ENCODE results near the gene YES1. TPM values are rescaled to one million over a fixed set of nuclear protein-coding genes. Genes with fewer than 3 reads are reported as not detected.
"Not testable (repeated sequence)": the region's sequence is repeated elsewhere in the genome, so short reads cannot be mapped to it uniquely, and the experiment has no call there.

Gene YES1
- polyA plus RNA-seq, 1 experiment, result 11.3 TPM

DNA sequence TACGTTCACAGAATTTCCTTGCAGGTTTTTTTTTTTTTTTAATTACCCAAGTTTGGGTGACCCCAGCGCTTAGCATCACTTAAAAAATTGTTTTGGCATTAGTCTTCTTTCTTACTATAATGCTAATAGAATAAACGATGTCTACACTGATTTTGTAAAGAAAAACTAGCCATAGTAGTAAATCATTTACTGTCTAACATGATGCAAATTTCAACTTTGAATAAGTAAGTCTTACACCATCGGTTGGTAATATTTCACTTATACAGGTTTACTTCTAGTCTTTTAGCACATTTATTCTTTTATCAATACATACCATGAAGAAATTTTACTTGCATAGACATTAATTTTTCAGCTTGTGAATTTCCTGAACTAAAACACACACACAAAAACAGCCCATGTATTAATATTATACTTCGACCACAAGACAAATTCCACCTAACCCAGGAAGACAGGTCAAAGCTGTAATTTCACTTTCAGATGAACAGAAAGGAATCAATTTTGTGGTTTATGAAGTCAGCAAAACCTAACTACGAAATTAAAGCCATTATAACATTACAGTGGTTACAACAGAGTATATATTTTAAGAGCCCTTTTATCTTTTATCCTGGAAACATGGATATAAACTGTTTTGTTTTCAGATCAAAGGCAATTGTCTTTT, 1.9 kb downstream of the YES1 start:
- DNase-seq (ENCODE audit: low read depth), result no peak
- ChIA-PET POLR2A (no interaction called here), CTCF (interaction anchor here (2.1 kb wide), 1 partner anchor 21 kb away, joined by 9 read pairs; no protein-coding TSS in a partner anchor)
- no peaks in the 10 kb centered on the region for H3K27me3 ChIP-seq (ENCODE audit: control insufficient read depth, insufficient read depth, low read length)
- no peak overlapping the region for H3K4me3 ChIP-seq (ENCODE audit: low read depth, low read length)
- TF ChIP-seq, protein P1, sequence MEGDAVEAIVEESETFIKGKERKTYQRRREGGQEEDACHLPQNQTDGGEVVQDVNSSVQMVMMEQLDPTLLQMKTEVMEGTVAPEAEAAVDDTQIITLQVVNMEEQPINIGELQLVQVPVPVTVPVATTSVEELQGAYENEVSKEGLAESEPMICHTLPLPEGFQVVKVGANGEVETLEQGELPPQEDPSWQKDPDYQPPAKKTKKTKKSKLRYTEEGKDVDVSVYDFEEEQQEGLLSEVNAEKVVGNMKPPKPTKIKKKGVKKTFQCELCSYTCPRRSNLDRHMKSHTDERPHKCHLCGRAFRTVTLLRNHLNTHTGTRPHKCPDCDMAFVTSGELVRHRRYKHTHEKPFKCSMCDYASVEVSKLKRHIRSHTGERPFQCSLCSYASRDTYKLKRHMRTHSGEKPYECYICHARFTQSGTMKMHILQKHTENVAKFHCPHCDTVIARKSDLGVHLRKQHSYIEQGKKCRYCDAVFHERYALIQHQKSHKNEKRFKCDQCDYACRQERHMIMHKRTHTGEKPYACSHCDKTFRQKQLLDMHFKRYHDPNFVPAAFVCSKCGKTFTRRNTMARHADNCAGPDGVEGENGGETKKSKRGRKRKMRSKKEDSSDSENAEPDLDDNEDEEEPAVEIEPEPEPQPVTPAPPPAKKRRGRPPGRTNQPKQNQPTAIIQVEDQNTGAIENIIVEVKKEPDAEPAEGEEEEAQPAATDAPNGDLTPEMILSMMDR (IDR thresholded peaks at IDR 0.05; ENCODE audit: insufficient read depth, low read depth, low read length), result no peak
- H3K36me3 ChIP-seq (ENCODE audit: control insufficient read depth, insufficient read depth, low read length), result no peaks in the 10 kb centered on the region; the same call in 1 of the 2 replicates

DNA sequence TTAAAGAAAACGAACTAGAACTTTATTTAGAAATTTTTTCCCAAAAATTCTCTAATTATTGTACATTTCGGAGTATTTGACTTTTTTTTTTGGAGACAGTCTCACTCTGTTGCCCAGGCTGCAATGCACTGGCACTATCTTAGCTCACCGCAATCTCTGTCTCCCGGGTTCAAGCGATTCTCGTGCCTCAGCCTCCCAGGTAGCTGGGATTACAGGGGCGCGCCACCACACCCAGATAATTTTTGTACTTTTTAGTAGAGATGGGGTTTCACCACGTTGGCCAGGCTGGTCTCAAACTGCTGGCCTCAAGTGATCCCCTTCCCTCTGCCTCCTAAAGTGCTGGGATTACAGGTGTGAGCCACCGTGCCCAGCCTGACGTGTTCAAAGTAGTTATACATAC, 2.8 kb downstream of the YES1 start:
- CTCF ChIA-PET; H3K36me3 ChIP-seq (ENCODE audit: control insufficient read depth, insufficient read depth, low read length); H3K4me3 ChIP-seq (ENCODE audit: low read depth, low read length); H3K27me3 ChIP-seq (ENCODE audit: control insufficient read depth, insufficient read depth, low read length); DNase-seq (ENCODE audit: low read depth); POLR2A ChIA-PET: not testable (repeated sequence)

DNA sequence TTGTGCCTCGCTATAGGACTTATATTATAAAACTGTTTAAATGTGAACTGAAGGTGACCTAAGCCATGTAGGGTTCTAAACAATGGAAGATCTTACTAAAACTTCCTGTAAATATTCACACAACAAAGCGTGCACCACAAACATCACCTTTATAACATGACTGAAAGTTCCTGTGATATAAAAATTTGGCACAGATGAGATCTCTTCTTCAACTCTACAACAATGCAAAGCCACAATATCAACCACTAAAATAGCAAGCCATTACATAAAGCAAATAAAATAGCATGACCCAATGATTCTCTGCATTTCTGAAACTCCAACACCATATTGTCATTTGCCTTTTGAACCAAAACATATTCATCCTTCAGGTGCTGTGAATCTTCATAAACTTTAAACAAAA, 3.5 kb downstream of the YES1 start:
- POLR2A ChIA-PET, result no interaction called here
- TF ChIP-seq, protein P1 (IDR thresholded peaks at IDR 0.05; ENCODE audit: insufficient read depth, low read depth, low read length), result no peak
- DNase-seq (ENCODE audit: low read depth), result no peak
- Histone ChIP-seq H3K4me3 (ENCODE audit: low read depth, low read length) (no peak overlapping the region), H3K27me3 (ENCODE audit: control insufficient read depth, insufficient read depth, low read length) (no peaks in the 10 kb centered on the region), H3K36me3 (ENCODE audit: control insufficient read depth, insufficient read depth, low read length) (no peaks in the 10 kb centered on the region; the same call in 1 of the 2 replicates)
- CTCF ChIA-PET, result interaction anchor here (0.9 to 1.2 kb wide), 2 partner anchors 8 to 66 kb away, joined by 3 to 4 read pairs; no protein-coding TSS in a partner anchor

DNA sequence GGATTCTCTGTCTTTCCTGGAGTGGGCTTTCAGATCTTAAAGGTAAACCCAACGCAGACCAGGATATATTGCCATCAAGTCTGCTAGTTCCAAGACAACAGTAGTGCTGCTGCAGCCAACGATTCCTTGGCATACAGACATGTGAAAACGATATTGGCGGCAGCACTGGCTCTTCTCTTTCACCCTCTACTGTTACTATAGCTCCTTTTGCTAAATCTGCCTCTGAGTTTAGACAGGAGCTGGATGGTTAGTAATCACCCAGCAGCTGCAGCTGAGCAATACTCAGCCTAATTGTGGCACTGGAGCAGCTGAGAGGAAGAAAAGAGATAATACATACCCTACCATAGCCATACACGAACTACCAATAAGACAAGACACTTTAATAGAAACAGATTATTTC, 4.0 kb downstream of the YES1 start:
- no peaks in the 10 kb centered on the region for H3K27me3 ChIP-seq (ENCODE audit: control insufficient read depth, insufficient read depth, low read length)
- POLR2A ChIA-PET, result no interaction called here
- TF ChIP-seq, protein P1 (IDR thresholded peaks at IDR 0.05; ENCODE audit: insufficient read depth, low read depth, low read length), result no peak
- CTCF ChIA-PET, result interaction anchor here (0.9 to 1.2 kb wide), 2 partner anchors 8 to 66 kb away, joined by 3 to 4 read pairs; no protein-coding TSS in a partner anchor
- no peak for DNase-seq (ENCODE audit: low read depth)
- no peaks in the 10 kb centered on the region; the same call in 1 of the 2 replicates for H3K36me3 ChIP-seq (ENCODE audit: control insufficient read depth, insufficient read depth, low read length)
- H3K4me3 ChIP-seq (ENCODE audit: low read depth, low read length), result no peak overlapping the region

DNA sequence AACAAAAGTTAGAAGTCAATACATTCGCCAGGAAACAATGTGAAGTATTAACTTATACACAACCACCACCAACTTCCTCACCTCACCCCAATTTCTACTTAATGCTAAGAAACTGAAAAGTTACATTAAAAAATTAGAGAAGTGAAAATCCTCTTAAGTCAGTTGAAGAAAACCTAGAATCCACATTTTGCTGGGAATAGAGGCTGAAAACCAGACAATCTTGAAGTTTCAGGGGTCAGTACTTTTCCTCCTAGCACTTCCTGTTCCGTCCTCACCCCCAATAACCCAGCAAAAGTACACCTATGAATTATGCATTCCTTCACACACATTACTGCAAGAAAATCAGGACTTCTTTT, 6.3 kb downstream of the YES1 start:
- ChIA-PET CTCF (no interaction called here), POLR2A (no interaction called here)
- Histone ChIP-seq H3K4me3 (ENCODE audit: low read depth, low read length) (no peak overlapping the region), H3K27me3 (ENCODE audit: control insufficient read depth, insufficient read depth, low read length) (no peaks in the 10 kb centered on the region), H3K36me3 (ENCODE audit: control insufficient read depth, insufficient read depth, low read length) (no peaks in the 10 kb centered on the region)
- TF ChIP-seq, protein P1 (IDR thresholded peaks at IDR 0.05; ENCODE audit: insufficient read depth, low read depth, low read length), result no peak
- DNase-seq (ENCODE audit: low read depth), result no peak

Measured in BJ (cell line).